Activated T-cell treated with anti-CD3 and anti-CD28 coated beads, Interleukin-2, amount 50 U/mL, for 4 hours (primary cell): Measurements from ENCODE around the gene EMCN. TPM values are rescaled to one million over a fixed set of nuclear protein-coding genes. Genes with fewer than 3 reads are reported as not detected.

Source experiments
- ATAC-seq, 2 donors: fragments of 200-7000 bp; cut with Tn5 transposase; one replicate each; pipeline ENCODE4 v1.10.0; 2021
- DNase-seq: peaks from one replicate; pipeline ENCODE4 v3.0.0-alpha.2; 2020
- H3K27me3 Mint-ChIP-seq: one replicate; pipeline ENCODE4 v1.8.0; 2021; ENCODE audit warnings: low read depth, mixed read lengths
- H3K36me3 Mint-ChIP-seq: one replicate; pipeline ENCODE4 v1.8.0; 2022; ENCODE audit warnings: mixed read lengths; ENCODE audit not compliant: insufficient read depth
- H3K4me1 Mint-ChIP-seq: one replicate; pipeline ENCODE4 v1.8.0; 2021; ENCODE audit warnings: low read depth, mixed read lengths
- H3K4me3 Mint-ChIP-seq: one replicate; pipeline ENCODE4 v1.8.0; 2021; ENCODE audit warnings: mild to moderate bottlenecking, moderate library complexity, mixed read lengths
- H3K9me3 Mint-ChIP-seq: one replicate; pipeline ENCODE4 v1.8.0; 2021; ENCODE audit warnings: mixed read lengths
- total RNA-seq, 3 donors: library from RNA; stranded (reverse); gene quantifications; one replicate each; pipeline ENCODE4 v1.2.1, GENCODE V29; 2021

The EMCN gene
- total RNA-seq, 3 donors from 2014 or later, result not detected

DNA sequence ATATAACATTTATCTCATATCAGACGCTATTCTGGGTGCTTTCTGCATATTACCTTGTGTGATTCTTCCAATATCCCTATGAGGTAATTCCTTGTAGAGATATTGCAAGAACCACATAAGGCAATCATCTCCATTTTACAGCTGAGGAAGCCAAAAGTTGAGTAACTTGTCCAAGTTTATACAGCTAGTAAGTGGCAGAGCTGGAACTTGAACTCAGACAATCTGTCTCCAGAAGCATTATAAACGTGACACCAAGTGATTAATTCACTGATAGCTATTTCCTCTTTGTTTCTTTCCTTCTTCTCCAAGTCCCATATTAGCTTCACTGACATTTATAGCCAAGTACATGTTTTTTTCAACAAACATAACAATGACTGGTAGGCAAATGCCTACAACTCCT is 7.3 kb downstream of the EMCN start:
- Mint-ChIP-seq H3K27me3 (peaks cover 4% of the 10 kb centered on the region), H3K4me3 (no peak overlapping the region), H3K36me3 (no peaks in the 10 kb centered on the region), H3K9me3 (no peaks in the 10 kb centered on the region), H3K4me1 (no peaks in the 10 kb centered on the region)
- ATAC-seq (no peak), DNase-seq (no peak)

DNA sequence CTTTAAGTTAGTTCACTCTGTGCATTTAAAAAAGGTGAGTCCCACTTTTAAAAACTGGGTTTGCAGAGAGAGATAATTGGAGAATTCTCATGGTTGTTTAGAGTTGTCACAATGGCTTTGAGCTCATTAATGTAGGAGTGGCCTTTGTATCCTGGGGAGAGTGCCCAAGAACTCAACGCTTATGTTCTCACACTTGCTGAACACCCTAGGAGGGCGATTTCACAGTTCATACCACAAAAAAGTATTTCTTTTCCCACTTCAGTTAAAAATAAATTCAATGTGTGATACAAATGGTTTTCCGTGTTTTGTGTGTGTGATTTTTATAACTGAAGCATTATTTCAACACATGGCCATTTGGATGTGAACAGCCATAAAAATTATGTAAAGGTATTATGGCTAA is 8.4 kb downstream of the EMCN start:
- no peak overlapping the region for H3K4me3 Mint-ChIP-seq
- H3K4me1 Mint-ChIP-seq, result no peaks in the 10 kb centered on the region
- no peaks in the 10 kb centered on the region for H3K36me3 Mint-ChIP-seq
- no peak for DNase-seq
- H3K9me3 Mint-ChIP-seq, result no peaks in the 10 kb centered on the region
- H3K27me3 Mint-ChIP-seq, result peaks cover 2% of the 10 kb centered on the region
- no peak for ATAC-seq

DNA sequence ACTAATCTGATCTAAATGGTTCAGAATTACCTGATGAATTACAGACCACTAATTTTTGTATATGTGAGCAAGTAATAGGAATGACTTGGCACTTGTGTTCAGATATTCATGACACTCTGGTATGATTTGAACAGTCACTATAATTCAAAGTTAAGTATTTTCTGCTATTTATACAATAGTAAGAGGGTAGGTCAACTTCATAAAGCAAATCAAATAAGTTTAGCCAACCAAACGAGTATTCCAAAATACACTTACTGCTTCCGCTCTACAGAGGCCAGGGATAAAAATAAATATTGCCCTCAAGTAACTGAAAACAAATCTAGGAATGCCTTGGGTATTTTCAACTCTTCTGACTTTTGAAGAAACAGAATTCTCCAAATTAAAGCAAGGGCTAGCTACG is 9.1 kb downstream of the EMCN start:
- H3K4me1 Mint-ChIP-seq, result no peaks in the 10 kb centered on the region
- no peaks in the 10 kb centered on the region for H3K9me3 Mint-ChIP-seq
- H3K4me3 Mint-ChIP-seq, result no peak overlapping the region
- DNase-seq, result no peak
- ATAC-seq, result no peak
- peaks cover 2% of the 10 kb centered on the region for H3K27me3 Mint-ChIP-seq
- no peaks in the 10 kb centered on the region for H3K36me3 Mint-ChIP-seq

DNA sequence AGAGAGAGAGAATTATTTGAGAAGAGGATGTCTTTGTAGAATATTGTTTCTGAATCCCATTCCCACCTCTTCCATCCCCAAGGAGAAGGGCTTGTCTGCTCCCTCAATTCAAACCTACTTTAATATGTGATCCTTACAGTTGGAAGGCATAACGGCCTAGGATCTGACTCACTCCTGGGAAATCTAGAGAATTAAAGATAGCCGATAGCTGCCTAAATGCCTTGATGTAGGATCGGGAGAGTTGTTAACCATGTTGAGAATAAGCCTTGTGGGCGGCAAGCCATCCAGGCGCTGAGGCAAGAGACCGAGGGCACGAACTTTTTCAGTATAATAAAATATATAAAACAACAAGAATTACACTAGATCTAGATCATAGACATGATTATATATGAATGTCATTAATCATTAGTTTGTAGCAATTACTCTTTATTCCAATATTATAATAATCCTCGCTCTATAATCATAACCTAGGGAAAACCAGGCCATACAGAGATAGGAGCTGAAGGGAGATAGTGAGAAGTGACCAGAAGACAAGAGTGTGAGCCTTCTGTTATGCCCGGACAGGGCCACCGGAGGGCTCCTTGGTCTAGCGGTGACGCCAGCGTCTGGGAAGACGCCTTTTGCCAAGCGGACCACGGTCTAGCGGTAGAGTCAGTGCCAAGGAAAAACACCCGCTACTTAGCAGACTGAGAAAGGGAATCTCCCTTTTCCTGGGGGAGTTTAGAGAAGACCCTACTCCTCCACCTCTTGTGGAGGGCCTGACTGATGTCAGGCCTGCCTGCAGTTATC is 13.5 kb downstream of the EMCN start:
- DNase-seq, result no peak
- H3K9me3 Mint-ChIP-seq, result no peaks in the 10 kb centered on the region
- H3K27me3 Mint-ChIP-seq, result no peaks in the 10 kb centered on the region
- H3K4me3 Mint-ChIP-seq, result no peak overlapping the region
- H3K36me3 Mint-ChIP-seq, result no peaks in the 10 kb centered on the region
- ATAC-seq, result no peak
- H3K4me1 Mint-ChIP-seq, result no peaks in the 10 kb centered on the region

DNA sequence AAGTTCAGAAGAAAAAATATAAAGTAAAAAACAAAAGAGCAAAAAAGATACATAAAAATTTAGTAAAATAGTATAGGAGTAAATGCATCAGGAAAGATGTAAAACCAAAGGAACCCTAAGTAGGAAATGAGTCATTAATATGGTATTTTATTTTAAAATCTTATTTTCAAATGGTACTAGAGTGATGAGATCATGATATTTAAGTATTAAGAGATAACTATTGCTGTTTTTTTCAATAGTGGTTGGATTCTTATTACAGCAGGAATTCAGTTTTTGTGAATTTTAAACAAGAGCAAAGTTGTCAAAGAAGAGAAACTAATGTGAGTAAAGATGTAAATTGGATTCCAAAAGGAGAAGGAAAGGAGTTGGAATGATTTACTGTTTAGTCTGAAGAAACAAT is 20.0 kb downstream of the EMCN start:
- Mint-ChIP-seq H3K9me3 (no peaks in the 10 kb centered on the region), H3K4me1 (no peaks in the 10 kb centered on the region), H3K27me3 (no peaks in the 10 kb centered on the region), H3K36me3 (no peaks in the 10 kb centered on the region), H3K4me3 (no peak overlapping the region)
- no peak for ATAC-seq
- no peak for DNase-seq

DNA sequence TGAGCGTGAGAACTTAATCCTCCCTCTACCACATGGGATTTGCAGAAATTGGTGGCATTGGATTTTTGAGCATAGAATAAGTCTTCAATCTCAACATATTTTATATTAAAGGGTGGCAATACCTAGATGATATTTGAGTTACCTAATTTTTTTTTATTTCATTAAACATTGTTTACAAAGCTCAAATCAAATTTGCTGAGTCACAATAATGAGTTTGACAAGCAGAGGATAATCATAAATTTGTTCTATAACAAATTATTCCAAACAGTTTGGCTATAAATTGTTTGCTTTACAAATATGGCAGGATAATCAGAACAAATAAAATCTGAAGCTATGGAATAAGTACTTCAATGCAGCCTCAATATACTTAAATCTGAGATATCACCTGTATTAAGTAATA is 22.7 kb downstream of the EMCN start:
- Mint-ChIP-seq H3K4me1 (no peaks in the 10 kb centered on the region), H3K4me3 (no peak overlapping the region), H3K36me3 (no peaks in the 10 kb centered on the region), H3K27me3 (no peaks in the 10 kb centered on the region), H3K9me3 (peaks cover 9% of the 10 kb centered on the region)
- no peak for DNase-seq
- no peak for ATAC-seq

DNA sequence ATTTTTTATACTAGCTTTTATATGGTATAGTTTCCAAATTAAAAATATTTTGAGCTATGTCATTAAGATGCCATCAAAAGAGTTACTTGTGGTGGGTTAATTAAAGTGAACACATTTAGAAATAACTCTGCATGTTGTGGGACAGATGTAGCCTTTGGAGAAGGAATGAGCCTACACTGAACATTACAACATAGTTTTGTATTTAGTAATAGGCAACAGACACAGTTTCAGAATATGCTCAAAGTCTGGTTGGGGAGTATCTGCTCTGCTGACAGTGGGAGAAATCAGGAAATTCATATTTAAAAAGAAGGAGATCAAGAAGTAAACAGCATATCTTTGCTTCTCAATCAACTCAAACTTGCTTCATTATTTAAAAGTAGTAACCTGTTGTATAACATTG is 23.7 kb downstream of the EMCN start:
- Mint-ChIP-seq H3K4me1 (no peaks in the 10 kb centered on the region), H3K9me3 (peaks cover 9% of the 10 kb centered on the region), H3K36me3 (no peaks in the 10 kb centered on the region), H3K4me3 (no peak overlapping the region), H3K27me3 (no peaks in the 10 kb centered on the region)
- ATAC-seq, result no peak
- no peak for DNase-seq

DNA sequence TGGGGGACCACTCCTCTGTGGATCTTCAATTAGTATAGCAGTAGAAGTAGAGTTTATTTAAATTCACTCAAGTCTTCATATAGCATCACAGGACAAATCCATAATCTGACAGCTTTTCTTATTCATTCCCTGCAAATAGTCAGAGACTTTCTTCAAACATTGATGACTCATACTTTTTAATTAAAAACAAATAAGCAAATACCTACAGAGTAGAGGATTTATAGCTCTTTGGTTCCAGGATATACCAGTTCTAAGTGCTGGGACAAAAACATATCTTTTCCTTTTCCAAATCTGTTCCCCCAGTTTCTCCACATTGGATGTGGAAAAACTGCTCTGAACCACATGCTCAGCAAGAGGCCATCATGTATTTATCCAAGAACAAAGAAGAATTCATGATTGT is 24.1 kb downstream of the EMCN start:
- no peaks in the 10 kb centered on the region for H3K27me3 Mint-ChIP-seq
- no peak overlapping the region for H3K4me3 Mint-ChIP-seq
- H3K4me1 Mint-ChIP-seq, result no peaks in the 10 kb centered on the region
- H3K36me3 Mint-ChIP-seq, result no peaks in the 10 kb centered on the region
- ATAC-seq, result no peak
- DNase-seq, result no peak
- H3K9me3 Mint-ChIP-seq, result peaks cover 9% of the 10 kb centered on the region

DNA sequence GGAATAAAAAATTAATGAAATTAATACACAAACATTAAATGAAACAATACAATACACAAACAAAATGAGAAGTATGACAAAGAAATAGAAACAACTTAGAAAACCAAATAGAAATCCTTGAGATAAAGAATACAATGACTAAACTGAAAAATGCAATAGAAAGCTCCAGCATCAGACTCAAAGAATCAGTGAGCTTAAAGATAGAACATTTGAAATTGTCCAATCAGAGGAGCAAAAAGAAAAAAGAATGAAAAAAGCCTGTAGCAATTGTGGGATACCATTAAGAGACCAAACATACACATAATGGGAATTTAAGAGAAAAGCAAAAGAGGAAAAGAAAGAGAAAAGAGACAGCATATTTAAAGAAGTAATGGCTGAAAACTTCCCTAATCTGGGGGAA is 25.7 kb downstream of the EMCN start:
- ATAC-seq, result no peak
- Mint-ChIP-seq H3K4me3 (no peak overlapping the region), H3K4me1 (no peaks in the 10 kb centered on the region), H3K27me3 (no peaks in the 10 kb centered on the region), H3K36me3 (no peaks in the 10 kb centered on the region), H3K9me3 (peaks cover 9% of the 10 kb centered on the region)
- no peak for DNase-seq

DNA sequence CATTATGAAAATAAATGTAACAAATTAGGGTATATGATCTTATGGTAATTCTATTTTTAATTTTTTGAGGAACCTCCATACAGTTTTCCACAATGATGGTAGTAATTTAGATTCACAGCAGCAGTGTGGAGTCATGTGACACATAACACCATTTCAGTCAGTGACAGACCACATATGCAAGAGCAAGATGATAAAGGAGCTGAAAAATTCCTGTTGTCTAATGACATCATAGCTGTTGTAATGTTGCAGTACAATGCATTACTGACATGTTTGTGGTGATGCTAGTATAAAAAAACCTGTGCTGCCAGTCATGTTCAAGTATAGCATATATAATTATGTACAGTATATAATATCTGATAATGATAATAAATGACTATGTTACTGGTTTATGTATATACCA is 28.5 kb downstream of the EMCN start:
- no peak for ATAC-seq
- Mint-ChIP-seq H3K9me3 (peaks cover 9% of the 10 kb centered on the region), H3K4me3 (no peak overlapping the region), H3K36me3 (no peaks in the 10 kb centered on the region), H3K4me1 (no peaks in the 10 kb centered on the region), H3K27me3 (peaks cover 4% of the 10 kb centered on the region)
- no peak for DNase-seq

DNA sequence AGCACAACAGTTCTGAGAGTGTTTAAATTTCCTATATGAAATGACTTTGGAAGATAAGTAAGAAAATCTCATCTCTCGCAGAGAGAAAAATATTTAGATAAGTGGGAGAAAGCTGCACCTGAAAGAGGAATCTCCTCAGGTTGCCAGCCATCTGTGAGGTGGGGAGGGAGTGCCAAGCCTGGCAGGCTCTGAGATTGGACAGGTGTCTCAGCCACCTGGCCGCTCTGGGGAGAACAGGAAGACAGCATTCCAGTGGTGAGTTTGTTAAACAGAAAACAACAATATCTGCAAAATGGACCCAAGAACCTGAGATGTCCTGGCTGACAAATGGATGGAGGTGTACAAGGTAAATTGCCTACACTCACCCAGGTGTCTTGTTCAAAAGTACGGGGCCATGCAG is 31.3 kb downstream of the EMCN start:
- no peak for DNase-seq
- Mint-ChIP-seq H3K9me3 (no peaks in the 10 kb centered on the region), H3K4me3 (no peak overlapping the region), H3K4me1 (no peaks in the 10 kb centered on the region), H3K36me3 (no peaks in the 10 kb centered on the region), H3K27me3 (peaks cover 6% of the 10 kb centered on the region)
- no peak for ATAC-seq

DNA sequence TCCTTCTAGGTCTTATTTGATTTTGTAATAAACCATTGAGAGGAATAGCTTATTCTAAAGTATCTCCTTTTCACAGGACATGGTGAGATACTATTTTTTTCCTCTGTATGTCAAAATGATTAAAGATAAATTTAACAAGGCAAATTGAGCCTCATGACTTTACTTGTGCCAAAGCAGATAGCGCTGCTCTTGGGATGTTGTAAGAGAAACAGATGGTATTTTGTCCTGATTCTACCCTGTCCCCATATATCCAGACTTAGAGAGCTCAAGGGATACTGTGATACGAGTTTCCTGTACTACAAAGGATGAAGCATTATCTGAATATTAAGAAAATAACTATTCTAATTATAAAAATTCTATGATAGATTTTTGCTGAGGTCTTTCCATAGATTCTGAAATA is 34.0 kb downstream of the EMCN start:
- no peaks in the 10 kb centered on the region for H3K4me1 Mint-ChIP-seq
- no peak overlapping the region for H3K4me3 Mint-ChIP-seq
- no peaks in the 10 kb centered on the region for H3K36me3 Mint-ChIP-seq
- no peaks in the 10 kb centered on the region for H3K9me3 Mint-ChIP-seq
- DNase-seq (no peak), ATAC-seq (no peak)
- peaks cover 8% of the 10 kb centered on the region for H3K27me3 Mint-ChIP-seq

DNA sequence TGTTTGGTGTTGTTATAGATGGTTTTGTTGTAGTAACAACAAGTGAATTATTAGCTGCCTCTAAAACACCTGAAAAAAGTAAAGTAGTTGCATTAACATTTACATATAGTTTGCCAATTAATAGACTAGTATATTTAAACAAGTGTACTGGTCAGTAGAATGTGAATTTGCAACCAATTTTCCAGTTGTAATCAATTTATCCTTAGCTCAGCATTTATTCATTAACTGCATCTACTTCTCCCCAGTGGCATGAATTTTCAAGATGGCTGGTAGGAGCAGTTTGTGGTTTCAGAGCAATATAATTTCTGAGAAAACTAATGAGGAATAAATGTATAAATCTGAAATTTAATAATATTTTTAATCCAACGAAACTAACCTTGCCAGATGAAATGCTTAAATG is 37.9 kb downstream of the EMCN start:
- H3K4me1 Mint-ChIP-seq, result no peaks in the 10 kb centered on the region
- H3K27me3 Mint-ChIP-seq, result peaks cover 4% of the 10 kb centered on the region
- no peaks in the 10 kb centered on the region for H3K9me3 Mint-ChIP-seq
- ATAC-seq (no peak), DNase-seq (no peak)
- H3K36me3 Mint-ChIP-seq, result no peaks in the 10 kb centered on the region
- H3K4me3 Mint-ChIP-seq, result no peak overlapping the region

DNA sequence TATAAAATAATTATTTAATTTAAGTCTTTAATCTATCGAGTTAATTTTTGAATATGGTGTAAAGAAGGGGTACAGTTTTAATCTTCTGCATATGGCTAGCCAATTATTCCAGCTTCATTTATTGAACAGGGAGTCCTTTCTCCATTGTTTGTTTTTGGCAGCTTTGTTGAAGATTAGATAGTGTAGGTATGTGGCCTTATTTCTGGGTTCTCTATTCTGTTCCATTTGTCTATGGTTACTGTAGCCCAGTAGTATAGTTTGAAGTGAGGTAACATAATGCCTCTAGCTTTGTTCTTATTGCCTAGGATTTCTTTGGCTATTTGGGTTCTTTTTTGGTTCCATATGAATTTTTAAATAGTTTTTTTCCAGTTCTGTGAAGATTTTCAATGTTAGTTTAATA is 48.3 kb downstream of the EMCN start:
- Mint-ChIP-seq H3K36me3 (no peaks in the 10 kb centered on the region), H3K9me3 (peaks cover 3% of the 10 kb centered on the region), H3K27me3 (peaks cover 5% of the 10 kb centered on the region), H3K4me1 (no peaks in the 10 kb centered on the region), H3K4me3 (no peak overlapping the region)
- DNase-seq, result no peak
- no peak for ATAC-seq

DNA sequence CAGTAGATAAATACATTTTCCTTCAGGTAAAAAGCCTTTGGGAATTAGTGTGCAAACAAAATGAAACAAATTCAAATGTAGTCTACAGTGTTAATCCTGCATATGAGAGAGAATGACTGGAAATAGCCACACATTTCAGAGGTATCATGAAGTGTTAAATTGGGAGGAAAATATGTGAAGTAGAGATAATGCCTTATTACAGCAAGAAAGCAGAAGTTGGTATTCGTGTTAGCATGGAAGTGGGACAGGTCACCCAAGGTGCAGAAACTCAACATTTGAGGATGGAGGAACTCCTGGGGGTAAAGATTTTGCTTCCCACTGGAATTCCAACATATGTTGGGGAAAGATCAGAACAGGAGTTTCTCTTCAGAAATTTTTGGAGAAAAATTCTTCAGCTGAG is 51.3 kb downstream of the EMCN start:
- no peaks in the 10 kb centered on the region for H3K36me3 Mint-ChIP-seq
- no peak overlapping the region for H3K4me3 Mint-ChIP-seq
- no peak for ATAC-seq
- peaks cover 3% of the 10 kb centered on the region for H3K9me3 Mint-ChIP-seq
- peaks cover 5% of the 10 kb centered on the region for H3K27me3 Mint-ChIP-seq
- no peak for DNase-seq
- no peaks in the 10 kb centered on the region for H3K4me1 Mint-ChIP-seq
